ENCODE measurements around the gene CRKL. TPM values are rescaled to one million over a fixed set of nuclear protein-coding genes. Genes with fewer than 3 reads are reported as not detected.
A peak's percentile ranks its signal among the peaks of the same experiment; 100 is the strongest.
"Not testable (repeated sequence)": the region's sequence is repeated elsewhere in the genome, so short reads cannot be mapped to it uniquely, and the experiment has no call there.

CRKL gene
- total RNA-seq, 2 donors from 2014 or later, result 40.0 to 57.0 TPM

- ATAC-seq, result no peak
- H3K4me3 Mint-ChIP-seq, result peak overlapping the region; percentile 76
- H3K4me1 Mint-ChIP-seq, result peaks cover 12% of the 10 kb centered on the region
- DNase-seq, result no peak
- H3K9me3 ChIP-seq (ENCODE audit: control insufficient read depth, low read length, poor library complexity, severe bottlenecking), result no peaks in the 10 kb centered on the region
- H3K27ac Mint-ChIP-seq, result no peak overlapping the region
- H3K27me3 Mint-ChIP-seq, result no peaks in the 10 kb centered on the region
- no peaks in the 10 kb centered on the region for H3K36me3 Mint-ChIP-seq (ENCODE audit: low read depth)
Measured at GRCh38 chr22:20965888-20966855, 49.0 kb downstream of the CRKL start.

- DNase-seq (no peak), ATAC-seq (no peak)
- H3K4me1 Mint-ChIP-seq, result peaks cover 8% of the 10 kb centered on the region
- no peaks in the 10 kb centered on the region for H3K9me3 ChIP-seq (ENCODE audit: control insufficient read depth, low read length, poor library complexity, severe bottlenecking)
- no peaks in the 10 kb centered on the region for H3K27me3 Mint-ChIP-seq
- peak within 1 kb of the TSS; percentile 76 for H3K4me3 Mint-ChIP-seq
- no peak within 1 kb of the TSS for H3K27ac Mint-ChIP-seq
- H3K36me3 Mint-ChIP-seq (ENCODE audit: low read depth), result no peaks in the 10 kb centered on the region
Measured at GRCh38 chr22:20966883-20967696, 49.9 kb downstream of the CRKL start, which contains the start of gene AIFM3. Gene AIFM3 (plus strand): TSS chr22:20967255. CDS start chr22:20967945, 690 bp downstream.

- H3K4me1 Mint-ChIP-seq, result peaks cover 8% of the 10 kb centered on the region
- H3K9me3 ChIP-seq (ENCODE audit: control insufficient read depth, low read length, poor library complexity, severe bottlenecking), result no peaks in the 10 kb centered on the region
- no peak for ATAC-seq
- H3K27ac Mint-ChIP-seq, result no peak overlapping the region
- no peaks in the 10 kb centered on the region for H3K27me3 Mint-ChIP-seq
- H3K4me3 Mint-ChIP-seq, result no peak overlapping the region
- no peak for DNase-seq
- H3K36me3 Mint-ChIP-seq (ENCODE audit: low read depth), result no peaks in the 10 kb centered on the region
Measured at GRCh38 chr22:20967697-20968211, 50.5 kb downstream of the CRKL start.

DNA sequence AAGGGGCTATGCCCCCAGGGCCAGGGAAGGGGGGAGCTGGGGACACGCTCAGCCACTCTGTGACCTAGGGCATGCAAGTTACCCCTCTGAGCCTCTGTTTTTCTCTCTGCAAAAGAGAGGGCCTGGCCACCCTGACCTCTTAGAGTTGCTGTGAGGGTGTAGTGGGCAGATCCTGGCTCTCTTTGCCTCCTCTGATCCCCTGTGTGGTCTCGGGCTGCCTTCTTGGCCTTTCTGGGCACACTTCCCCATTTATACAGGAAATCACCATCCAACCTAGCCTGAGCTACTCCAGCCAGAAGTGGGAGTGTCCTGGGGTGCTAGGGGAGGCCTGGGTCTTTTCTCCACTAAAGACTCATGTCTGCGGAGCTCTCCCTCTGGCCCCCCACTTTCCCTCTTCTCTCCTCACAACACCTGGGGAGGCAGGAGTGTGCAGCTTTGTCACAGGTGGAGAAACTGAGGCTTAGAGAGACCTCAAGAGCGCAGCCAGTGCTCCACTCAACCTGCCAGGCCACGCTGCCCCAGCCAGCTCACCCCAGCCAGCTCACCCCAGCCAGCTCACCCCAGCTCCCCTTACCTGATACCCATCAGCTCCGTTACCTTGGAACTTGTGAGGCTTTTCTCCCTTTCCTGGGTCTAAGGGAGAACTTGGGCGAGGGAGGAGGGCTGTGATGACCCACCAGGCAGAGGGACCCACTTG, 51.2 kb downstream of the CRKL start:
- H3K9me3 ChIP-seq (ENCODE audit: control insufficient read depth, low read length, poor library complexity, severe bottlenecking), result no peaks in the 10 kb centered on the region
- no peak for ATAC-seq
- no peaks in the 10 kb centered on the region for H3K27me3 Mint-ChIP-seq
- H3K4me3 Mint-ChIP-seq, result no peak overlapping the region
- DNase-seq, result no peak
- peaks cover 8% of the 10 kb centered on the region for H3K4me1 Mint-ChIP-seq
- H3K36me3 Mint-ChIP-seq (ENCODE audit: low read depth), result no peaks in the 10 kb centered on the region
- no peak overlapping the region for H3K27ac Mint-ChIP-seq

GRCh38 chr22:20970939-20971657, 53.9 kb downstream of the CRKL start:
- Mint-ChIP-seq H3K27me3 (no peaks in the 10 kb centered on the region), H3K4me1 (peaks cover 3% of the 10 kb centered on the region), H3K27ac (no peak overlapping the region), H3K36me3 (ENCODE audit: low read depth) (peaks cover 2% of the 10 kb centered on the region), H3K4me3 (no peak overlapping the region)
- no peak for ATAC-seq
- no peak for DNase-seq
- no peaks in the 10 kb centered on the region for H3K9me3 ChIP-seq (ENCODE audit: control insufficient read depth, low read length, poor library complexity, severe bottlenecking)

DNA sequence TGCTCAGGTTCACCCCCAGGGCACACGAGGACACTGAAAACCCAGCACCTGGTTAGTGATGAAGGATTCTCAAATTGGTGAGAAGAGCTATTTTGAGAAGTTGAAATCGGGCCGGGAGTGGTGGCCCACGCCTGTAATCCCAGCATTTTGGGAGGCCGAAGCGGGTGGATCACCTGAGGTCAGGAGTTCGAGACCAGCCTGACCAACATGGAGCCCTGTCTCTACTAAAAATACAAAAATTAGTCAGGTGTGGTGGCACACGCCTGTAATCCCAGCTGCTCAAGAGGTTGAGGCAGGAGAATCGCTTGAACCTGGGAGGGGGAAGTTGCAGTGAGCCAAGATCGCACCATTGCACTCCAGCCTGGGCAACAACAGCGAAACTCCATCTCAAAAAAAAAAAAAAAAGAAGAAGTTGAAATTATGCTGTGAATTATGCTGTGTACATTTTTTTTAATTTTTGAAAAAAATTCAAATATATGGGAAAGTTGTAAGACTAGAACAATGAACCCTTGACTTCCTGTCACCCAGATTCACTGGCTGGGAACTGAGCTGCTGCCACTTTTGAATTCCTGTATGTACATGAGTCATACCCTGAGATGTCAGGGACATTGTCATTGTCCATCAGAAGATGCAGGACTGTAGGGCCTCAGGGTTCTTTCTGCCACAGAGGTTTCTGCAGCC, 54.9 kb downstream of the CRKL start:
- H3K9me3 ChIP-seq (ENCODE audit: control insufficient read depth, low read length, poor library complexity, severe bottlenecking); H3K4me1 Mint-ChIP-seq; H3K27me3 Mint-ChIP-seq; H3K36me3 Mint-ChIP-seq (ENCODE audit: low read depth); H3K4me3 Mint-ChIP-seq; DNase-seq; ATAC-seq; H3K27ac Mint-ChIP-seq: not testable (repeated sequence)

- Mint-ChIP-seq H3K27ac (no peak overlapping the region), H3K4me3 (no peak overlapping the region), H3K4me1 (peaks cover 4% of the 10 kb centered on the region), H3K36me3 (ENCODE audit: low read depth) (peaks cover 2% of the 10 kb centered on the region), H3K27me3 (no peaks in the 10 kb centered on the region)
- no peak for DNase-seq
- H3K9me3 ChIP-seq (ENCODE audit: control insufficient read depth, low read length, poor library complexity, severe bottlenecking), result no peaks in the 10 kb centered on the region
- no peak for ATAC-seq
Measured at GRCh38 chr22:20972933-20973577, 55.8 kb downstream of the CRKL start.

DNA sequence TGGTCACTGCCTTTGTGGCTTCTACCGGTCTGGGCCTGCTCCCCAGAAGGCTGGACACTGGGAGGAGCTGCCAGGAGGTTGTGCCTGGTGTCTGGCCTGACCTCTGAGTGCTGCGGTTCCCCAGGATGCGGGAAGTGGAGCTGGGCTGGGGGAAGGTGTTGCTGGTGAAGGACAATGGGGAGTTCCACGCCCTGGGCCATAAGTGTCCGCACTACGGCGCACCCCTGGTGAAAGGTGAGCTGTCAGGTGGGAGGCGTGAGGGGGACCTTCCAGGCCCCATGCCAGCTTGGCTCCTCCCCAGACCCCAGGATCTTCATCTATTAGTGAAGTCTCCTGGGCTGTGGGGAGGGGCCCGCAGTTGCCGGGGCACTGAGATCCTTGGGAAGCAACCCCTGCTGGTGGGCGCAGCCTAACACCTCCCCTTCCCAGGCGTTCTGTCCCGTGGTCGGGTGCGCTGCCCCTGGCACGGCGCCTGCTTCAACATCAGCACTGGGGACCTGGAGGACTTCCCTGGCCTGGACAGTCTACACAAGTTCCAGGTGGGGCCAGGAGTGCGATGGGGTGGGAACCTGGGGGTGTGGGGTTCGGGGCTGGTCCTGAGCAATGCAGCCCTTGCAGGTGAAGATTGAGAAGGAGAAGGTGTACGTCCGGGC, 56.6 kb downstream of the CRKL start:
- peaks cover 2% of the 10 kb centered on the region for H3K36me3 Mint-ChIP-seq (ENCODE audit: low read depth)
- ATAC-seq (no peak), DNase-seq (no peak)
- H3K4me1 Mint-ChIP-seq, result peaks cover 4% of the 10 kb centered on the region
- H3K9me3 ChIP-seq (ENCODE audit: control insufficient read depth, low read length, poor library complexity, severe bottlenecking), result no peaks in the 10 kb centered on the region
- no peaks in the 10 kb centered on the region for H3K27me3 Mint-ChIP-seq
- H3K4me3 Mint-ChIP-seq, result no peak overlapping the region
- H3K27ac Mint-ChIP-seq, result peak overlapping the region; percentile 8

GRCh38 chr22:20974336-20974955, 57.2 kb downstream of the CRKL start:
- DNase-seq, result no peak
- peak overlapping the region; percentile 8 for H3K27ac Mint-ChIP-seq
- ATAC-seq, result no peak
- no peaks in the 10 kb centered on the region for H3K27me3 Mint-ChIP-seq
- H3K4me1 Mint-ChIP-seq, result peaks cover 9% of the 10 kb centered on the region
- peaks cover 2% of the 10 kb centered on the region for H3K36me3 Mint-ChIP-seq (ENCODE audit: low read depth)
- H3K9me3 ChIP-seq (ENCODE audit: control insufficient read depth, low read length, poor library complexity, severe bottlenecking), result no peaks in the 10 kb centered on the region
- H3K4me3 Mint-ChIP-seq, result no peak overlapping the region

GRCh38 chr22:20975541-20976290, 58.5 kb downstream of the CRKL start:
- H3K27me3 Mint-ChIP-seq, result no peaks in the 10 kb centered on the region
- no peak overlapping the region for H3K27ac Mint-ChIP-seq
- H3K4me3 Mint-ChIP-seq, result no peak overlapping the region
- peaks cover 17% of the 10 kb centered on the region for H3K4me1 Mint-ChIP-seq
- ATAC-seq, result no peak
- H3K9me3 ChIP-seq (ENCODE audit: control insufficient read depth, low read length, poor library complexity, severe bottlenecking), result no peaks in the 10 kb centered on the region
- H3K36me3 Mint-ChIP-seq (ENCODE audit: low read depth), result peaks cover 2% of the 10 kb centered on the region
- no peak for DNase-seq
